ENCODE data around the gene BTN1A1. TPM values are rescaled to one million over a fixed set of nuclear protein-coding genes. Genes with fewer than 3 reads are reported as not detected.

Gene BTN1A1
- total and polyA plus RNA-seq, 2 donors (not counting 1 experiment from before 2014, with no cell fraction given): 0.42 to 0.74 TPM

- ChIA-PET CTCF (interaction anchor here (0.7 kb wide), 1 partner anchor 13 kb away, joined by 3 read pairs; no protein-coding TSS in a partner anchor), POLR2A (interaction anchor here (1.0 kb wide), 1 partner anchor 23 kb away, joined by 4 read pairs; no protein-coding TSS in a partner anchor)
- no peak overlapping the region for H3K27ac Mint-ChIP-seq
These were observed 2.5 kb upstream of the BTN1A1 start for GRCh38 chr6:26497610-26498009.

More at GRCh38 chr6:26497610-26498009, 2.5 kb upstream of the BTN1A1 start:
- no peak for ATAC-seq (ENCODE audit: low read depth)
- Histone ChIP-seq H3K9ac (ENCODE audit: low read length) (no peak overlapping the region), H3K27ac (ENCODE audit: low read length in 2 of 2) (no peak overlapping the region), H3K4me2 (replicated peaks; ENCODE audit: low read depth, low read length, poor library complexity, severe bottlenecking) (no peak overlapping the region), H3K9me3 (ENCODE audit: control extremely low read depth in 1 of 3, control insufficient read depth in 2 of 3, insufficient read depth in 1 of 3, low read length in 2 of 3) (no peaks in the 10 kb centered on the region), H3K79me2 (ENCODE audit: control insufficient read depth, insufficient read depth, low read length) (no peaks in the 10 kb centered on the region), H3K27me3 (replicated peaks in 1 of 4; ENCODE audit: control extremely low read depth in 1 of 4, control insufficient read depth in 3 of 4, insufficient read depth in 4 of 4, low read length in 3 of 4) (peaks cover 0 to 6% (median 0%) of the 10 kb centered on the region in 4 experiments), H3K36me3 (replicated peaks in 1 of 2; ENCODE audit: control extremely low read depth in 1 of 2, control insufficient read depth in 1 of 2, extremely low read depth in 1 of 2, insufficient read depth in 2 of 2, low read length in 1 of 2) (no peaks in the 10 kb centered on the region), H3K4me3 (ENCODE audit: control extremely low read depth in 1 of 5, extremely low read depth in 1 of 5, insufficient read depth in 1 of 5, low read depth in 2 of 5, low read length in 4 of 5) (no peak overlapping the region), H3K4me1 (ENCODE audit: control insufficient read depth in 2 of 2, insufficient read depth in 2 of 2, low read length in 2 of 2) (peaks cover 25% of the 10 kb centered on the region in 2 donors), H2AFZ (ENCODE audit: insufficient read depth, low read depth, low read length, poor library complexity, severe bottlenecking) (no peak overlapping the region), H4K20me1 (ENCODE audit: control insufficient read depth, insufficient read depth, low read length, poor library complexity, severe bottlenecking) (no peaks in the 10 kb centered on the region)
- no peak for DNase-seq
- Mint-ChIP-seq H3K4me3 (no peak overlapping the region), H3K4me1 (peaks cover 26% of the 10 kb centered on the region), H3K9me3 (ENCODE audit: insufficient read depth) (no peaks in the 10 kb centered on the region), H3K27me3 (no peaks in the 10 kb centered on the region)
- WGBS (ENCODE audit: insufficient coverage): no CpG with 5 or more reads among the region's 4 CpGs
- TF ChIP-seq EZH2 (IDR thresholded peaks at IDR 0.05; ENCODE audit: borderline replicate concordance, insufficient read depth, low read depth, low read length, poor library complexity, severe bottlenecking): no peak
- TF ChIP-seq CTCF (IDR thresholded peaks at IDR 0.05): no peak
- intact Hi-C loops (cut with micrococcal nuclease): loop anchor here (5.0 kb wide), 1 partner anchor 155 kb away; no protein-coding TSS in a partner anchor

Data from B cell (primary cell).